CD4-positive, alpha-beta memory T cell (primary cell): ENCODE measurements around the gene SARS1. TPM values are rescaled to one million over a fixed set of nuclear protein-coding genes. Genes with fewer than 3 reads are reported as not detected.
A peak's percentile ranks its signal among the peaks of the same experiment; 100 is the strongest.

Experiments
- CTCF ChIA-PET: fragments of 350-600 bp; sonication (Branson Sonifier 250); formaldehyde crosslinking; loops from one replicate; lab custom pipeline; 2021; ENCODE audit warnings: inconsistent platforms; ENCODE audit not compliant: partially characterized antibody; lab: Charles Lee
- POLR2A ChIA-PET: fragments of 350-600 bp; sonication (Branson Sonifier 250); formaldehyde crosslinking; loops from one replicate; lab custom pipeline; 2021; ENCODE audit not compliant: partially characterized antibody; lab: Charles Lee
- DNase-seq, 5 donors: peaks; one replicate each; pipeline versions ENCODE4 v3.0.0 to v3.0.0-alpha.2; 2020 to 2022; ENCODE audit warnings: mixed read lengths in 1 of 5
- H3K27ac ChIP-seq: one replicate; pipeline ENCODE4 v1.7.0; 2013; ENCODE audit warnings: low read depth, low read length
- H3K27me3 ChIP-seq: 2 replicates; pipeline ENCODE4 v1.7.0; 2013; ENCODE audit warnings: mild to moderate bottlenecking, low read length, moderate library complexity; ENCODE audit not compliant: insufficient read depth
- H3K36me3 ChIP-seq: 2 replicates; pipeline ENCODE4 v1.7.0; 2013; ENCODE audit warnings: mild to moderate bottlenecking, low read length, moderate library complexity; ENCODE audit not compliant: insufficient read depth
- H3K4me1 ChIP-seq: 2 replicates; pipeline ENCODE4 v1.7.0; 2013; ENCODE audit warnings: mild to moderate bottlenecking, low read length, moderate library complexity; ENCODE audit not compliant: insufficient read depth
- H3K4me3 ChIP-seq, 2 donors: one replicate each; pipeline ENCODE4 v1.7.0; 2013; ENCODE audit warnings: low read length in 2 of 2, mild to moderate bottlenecking in 1 of 2
- H3K9me3 ChIP-seq, 2 donors: one replicate each; pipeline ENCODE4 v1.7.0; 2013; ENCODE audit warnings: low read length in 2 of 2, control low read depth in 1 of 2; ENCODE audit not compliant: control insufficient read depth in 1 of 2
- H3K27ac Mint-ChIP-seq, 7 donors: one replicate each; pipeline ENCODE4 v1.8.0; 2020 to 2021; ENCODE audit warnings: mixed read lengths in 7 of 7, mild to moderate bottlenecking in 6 of 7, inconsistent platforms in 3 of 7, moderate library complexity in 3 of 7
- H3K27me3 Mint-ChIP-seq, 2 donors: one replicate each; pipeline ENCODE4 v1.8.0; 2020 to 2021; ENCODE audit warnings: mixed read lengths in 2 of 2
- H3K36me3 Mint-ChIP-seq, 2 donors: one replicate each; pipeline ENCODE4 v1.8.0; 2020 to 2021; ENCODE audit warnings: mixed read lengths in 2 of 2, inconsistent platforms in 1 of 2, mild to moderate bottlenecking in 1 of 2
- H3K4me1 Mint-ChIP-seq, 4 donors: one replicate each; pipeline ENCODE4 v1.8.0; 2020 to 2021; ENCODE audit warnings: mixed read lengths in 4 of 4, mild to moderate bottlenecking in 1 of 4
- H3K4me3 Mint-ChIP-seq, 8 donors: one replicate each; pipeline ENCODE4 v1.8.0; 2020 to 2021; ENCODE audit warnings: mixed read lengths in 8 of 8, mild to moderate bottlenecking in 7 of 8, moderate library complexity in 6 of 8, inconsistent platforms in 3 of 8
- H3K9me3 Mint-ChIP-seq, 8 donors: one replicate each; pipeline ENCODE4 v1.8.0; 2020 to 2021; ENCODE audit warnings: mixed read lengths in 8 of 8, mild to moderate bottlenecking in 5 of 8, inconsistent platforms in 3 of 8, moderate library complexity in 1 of 8
- intact Hi-C: fragments of 100-400 bp; cut with micrococcal nuclease; formaldehyde crosslinking; loops from one replicate; pipeline ENCODE4 v1.15.1; 2023
- polyA plus RNA-seq, 2 donors: library from polyadenylated mRNA; unstranded; fragments of 300-500 nt; fragmentation: Illumina TruSeq; gene quantifications; one replicate each; pipeline ENCODE4 v1.2.3, GENCODE V29; 2021
- total RNA-seq, 2 experiments: library from RNA; stranded (reverse); gene quantifications; one replicate each; pipeline ENCODE4 v1.2.3, GENCODE V29; 2021

SARS1 gene
- total and polyA plus RNA-seq, 4 experiments from 2014 or later = 153 to 199 (median 184) TPM

DNA sequence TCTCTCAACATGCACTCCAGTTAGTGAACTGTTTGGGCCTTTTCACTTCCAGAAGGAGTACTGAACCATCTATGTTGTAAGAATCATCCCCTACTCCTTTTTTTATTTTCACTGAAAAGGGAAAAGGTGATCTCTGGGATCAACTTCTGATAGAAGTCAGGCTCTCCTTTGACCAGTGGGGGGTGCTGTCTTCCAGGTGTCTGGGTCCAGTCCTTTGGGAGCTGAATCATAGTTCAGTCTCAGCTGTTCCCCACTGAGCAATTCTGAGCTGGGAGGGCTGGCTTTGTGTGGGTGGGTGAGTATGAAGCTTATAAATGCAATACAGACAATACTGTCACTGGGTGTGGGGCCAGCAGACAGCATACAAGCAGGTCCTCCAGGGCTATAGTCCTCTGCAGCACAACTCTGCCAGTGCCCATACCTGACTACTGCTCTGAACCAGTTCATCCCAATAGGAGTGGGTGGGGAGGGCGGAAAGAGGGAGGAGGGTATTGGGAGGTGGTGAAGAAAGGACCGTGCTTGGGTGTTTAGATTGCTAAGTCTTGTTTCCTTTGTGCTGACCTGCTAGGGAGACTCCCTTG lies 12.5 kb upstream of the SARS1 start:
- Mint-ChIP-seq H3K9me3 (peaks cover 0 to 2% (median 0%) of the 10 kb centered on the region in 8 donors), H3K4me1 (peaks cover 5 to 13% (median 10%) of the 10 kb centered on the region in 4 donors), H3K4me3 (no peak overlapping the region), H3K36me3 (peaks cover 11 to 18% of the 10 kb centered on the region in 2 donors), H3K27ac (no peak overlapping the region), H3K27me3 (no peaks in the 10 kb centered on the region)
- ChIA-PET CTCF (interaction anchor here (0.7 to 1.4 kb wide), 6 partner anchors 11 to 332 kb away, joined by 3 to 4 read pairs (median 4); partner anchors contain the start of gene SARS1), POLR2A (interaction anchor here (1.8 kb wide), 1 partner anchor 12 kb away, joined by 8 read pairs; the partner anchor contains the start of gene SARS1)
- Histone ChIP-seq H3K27ac (no peak overlapping the region), H3K36me3 (no peaks in the 10 kb centered on the region), H3K4me3 (no peak overlapping the region), H3K4me1 (peaks cover 8% of the 10 kb centered on the region), H3K27me3 (no peaks in the 10 kb centered on the region), H3K9me3 (no peaks in the 10 kb centered on the region)
- DNase-seq = peak in 2 of 5 donors; percentile 10 to 20
- intact Hi-C loops = loop anchor here (1.0 kb wide), 1 partner anchor 198 kb away; no protein-coding TSS in a partner anchor

DNA sequence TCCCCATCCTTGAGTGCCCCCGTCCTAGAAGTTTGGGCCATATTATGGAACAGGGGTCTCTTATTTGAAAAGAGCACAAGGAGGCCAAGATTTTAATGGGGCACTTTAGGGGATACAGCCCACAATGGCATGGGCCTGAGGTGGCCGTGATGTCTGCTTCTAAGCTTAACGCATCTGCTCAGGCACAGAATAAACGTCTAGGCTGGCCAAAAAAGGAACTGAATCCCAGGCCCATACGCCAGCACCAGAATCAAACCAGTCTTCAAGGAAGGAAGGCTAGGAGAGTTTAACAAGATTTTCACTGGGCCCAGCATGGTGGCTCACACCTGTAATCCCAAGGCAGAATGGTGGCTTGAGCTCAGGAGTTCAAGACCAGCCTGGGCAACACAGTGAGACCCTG lies 9.2 kb upstream of the SARS1 start:
- no peak overlapping the region for H3K27ac Mint-ChIP-seq
- POLR2A ChIA-PET = interaction anchor here (2.5 kb wide), 1 partner anchor 10 kb away, joined by 9 read pairs; the partner anchor contains the start of gene SARS1

DNA sequence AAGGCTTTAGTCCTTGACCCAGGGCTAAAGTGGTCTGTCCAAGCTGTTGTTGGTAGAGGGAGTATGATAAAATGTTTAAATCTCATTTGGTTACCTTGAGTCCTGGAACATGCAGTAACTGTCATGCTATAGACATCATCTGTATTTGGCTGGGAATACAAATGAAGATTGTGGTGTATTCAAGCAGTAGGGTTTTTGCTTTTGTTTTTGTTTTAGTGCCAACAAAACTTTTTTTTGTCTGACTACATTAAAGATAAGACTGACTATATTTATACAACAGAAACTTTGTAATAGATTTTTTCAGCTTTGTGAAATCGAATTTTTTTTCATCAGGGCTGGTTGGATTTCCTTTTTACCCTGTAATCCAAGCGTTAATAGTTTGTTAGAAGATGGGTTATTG lies 7.4 kb upstream of the SARS1 start:
- Mint-ChIP-seq H3K27me3 (no peaks in the 10 kb centered on the region), H3K4me3 (no peak overlapping the region), H3K27ac (no peak overlapping the region), H3K36me3 (peaks cover 2 to 6% of the 10 kb centered on the region in 2 donors), H3K4me1 (no peaks in the 10 kb centered on the region), H3K9me3 (no peaks in the 10 kb centered on the region)
- no peak overlapping the region for H3K27ac ChIP-seq
- no peaks in the 10 kb centered on the region for H3K36me3 ChIP-seq
- no peaks in the 10 kb centered on the region for H3K27me3 ChIP-seq
- CTCF ChIA-PET = interaction anchor here (1.0 to 1.9 kb wide), 5 partner anchors 13 to 824 kb away, joined by 3 to 5 read pairs (median 3); partner anchors contain the start of gene CYB561D1
- POLR2A ChIA-PET = interaction anchor here (0.5 to 2.5 kb wide), 3 partner anchors 8 to 35 kb away, joined by 3 to 9 read pairs (median 3); partner anchors contain the start of gene SARS1
- DNase-seq = no peak
- no peaks in the 10 kb centered on the region for H3K9me3 ChIP-seq
- intact Hi-C loops = no loop called here
- H3K4me3 ChIP-seq = no peak overlapping the region
- H3K4me1 ChIP-seq = no peaks in the 10 kb centered on the region

More for the DNA sequence above, 9.2 kb upstream of the SARS1 start:
- H3K4me3 ChIP-seq = no peak overlapping the region
- peaks cover 5 to 9% of the 10 kb centered on the region in 2 donors for H3K36me3 Mint-ChIP-seq
- DNase-seq = no peak
- H3K4me1 ChIP-seq = peaks cover 3% of the 10 kb centered on the region
- H3K36me3 ChIP-seq = no peaks in the 10 kb centered on the region
- no peaks in the 10 kb centered on the region for H3K27me3 Mint-ChIP-seq
- intact Hi-C loops = no loop called here
- H3K9me3 Mint-ChIP-seq = peaks cover 0 to 2% (median 0%) of the 10 kb centered on the region in 8 donors
- H3K9me3 ChIP-seq = no peaks in the 10 kb centered on the region
- H3K27ac ChIP-seq = no peak overlapping the region
- no peak overlapping the region for H3K4me3 Mint-ChIP-seq
- H3K4me1 Mint-ChIP-seq = peaks cover 0 to 6% (median 4%) of the 10 kb centered on the region in 4 donors
- H3K27me3 ChIP-seq = no peaks in the 10 kb centered on the region
- CTCF ChIA-PET = no interaction called here

DNA sequence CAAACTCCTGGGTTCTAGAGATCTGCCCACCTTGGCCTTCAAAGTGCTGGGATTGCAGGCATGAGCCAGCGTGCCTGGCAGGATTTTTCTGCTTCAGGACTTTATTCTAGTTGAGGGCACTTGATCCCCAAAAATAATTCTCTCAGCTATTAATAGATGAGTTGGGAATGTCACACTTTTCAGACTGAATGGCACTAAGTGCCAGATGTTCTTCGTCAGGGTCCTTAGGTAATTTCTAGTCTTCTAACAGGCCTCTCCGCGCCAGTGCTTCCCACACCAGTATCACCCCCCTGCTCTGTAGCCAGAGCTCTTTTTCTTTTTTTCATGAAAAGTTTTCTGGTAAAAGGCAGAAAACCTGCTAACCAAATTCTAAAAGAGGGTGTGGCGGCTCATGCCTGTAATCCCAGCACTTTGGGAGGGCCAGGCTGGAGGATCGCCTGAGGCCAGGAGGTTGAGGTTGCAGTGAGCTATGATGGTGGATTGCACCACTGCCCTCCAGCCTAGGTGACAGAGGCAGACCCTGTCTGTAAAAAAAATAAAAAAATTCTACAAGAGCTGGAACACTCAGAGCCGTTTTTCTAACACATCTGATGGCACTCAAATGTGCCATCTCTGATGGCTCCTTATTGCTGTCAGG lies 6.1 kb upstream of the SARS1 start:
- no peak overlapping the region for H3K27ac Mint-ChIP-seq
- Histone ChIP-seq H3K9me3 (no peaks in the 10 kb centered on the region), H3K27me3 (no peaks in the 10 kb centered on the region), H3K36me3 (no peaks in the 10 kb centered on the region), H3K27ac (no peak overlapping the region), H3K4me1 (no peaks in the 10 kb centered on the region), H3K4me3 (no peak overlapping the region)
- no peaks in the 10 kb centered on the region for H3K4me1 Mint-ChIP-seq
- no peaks in the 10 kb centered on the region for H3K9me3 Mint-ChIP-seq
- H3K36me3 Mint-ChIP-seq = peaks cover 2 to 6% of the 10 kb centered on the region in 2 donors
- ChIA-PET POLR2A (interaction anchor here (0.5 kb wide), 1 partner anchor 1672 kb away, joined by 3 read pairs; no protein-coding TSS in a partner anchor), CTCF (interaction anchor here (1.0 to 1.6 kb wide), 4 partner anchors 31 to 822 kb away, joined by 3 read pairs; partner anchors contain the start of gene CYB561D1)
- no peak overlapping the region for H3K4me3 Mint-ChIP-seq
- DNase-seq = no peak
- intact Hi-C loops = no loop called here
- no peaks in the 10 kb centered on the region for H3K27me3 Mint-ChIP-seq

DNA sequence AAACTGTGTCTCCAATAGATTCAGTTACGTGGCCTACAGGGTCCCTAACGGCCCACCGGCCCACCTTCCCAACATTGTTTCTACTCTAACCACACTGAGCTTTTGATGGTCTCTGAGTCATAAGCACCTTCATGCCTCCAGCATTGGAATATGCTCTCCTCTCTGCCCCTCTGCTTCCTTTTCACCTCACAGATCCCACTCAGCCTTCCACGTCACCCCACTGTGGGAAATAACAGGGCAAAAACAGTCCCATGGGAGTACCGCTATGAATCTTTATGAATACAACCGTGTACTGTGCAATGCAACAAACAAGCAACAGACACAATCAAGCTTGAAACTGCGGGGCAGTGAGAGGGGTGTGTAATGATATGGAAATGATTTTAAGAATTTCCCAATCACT lies 5.3 kb upstream of the SARS1 start:
- intact Hi-C loops = no loop called here
- Mint-ChIP-seq H3K4me1 (peaks cover 0 to 3% (median 1%) of the 10 kb centered on the region in 4 donors), H3K27ac (no peak overlapping the region), H3K9me3 (no peaks in the 10 kb centered on the region), H3K4me3 (no peak overlapping the region), H3K27me3 (no peaks in the 10 kb centered on the region), H3K36me3 (peaks cover 0 to 2% of the 10 kb centered on the region in 2 donors)
- peaks cover 3% of the 10 kb centered on the region for H3K4me1 ChIP-seq
- no peak for DNase-seq
- no peaks in the 10 kb centered on the region for H3K36me3 ChIP-seq
- CTCF ChIA-PET = no interaction called here
- no peak overlapping the region for H3K27ac ChIP-seq
- H3K27me3 ChIP-seq = no peaks in the 10 kb centered on the region
- H3K9me3 ChIP-seq = no peaks in the 10 kb centered on the region
- H3K4me3 ChIP-seq = no peak overlapping the region
- POLR2A ChIA-PET = interaction anchor here (0.5 kb wide), 1 partner anchor 1671 kb away, joined by 3 read pairs; no protein-coding TSS in a partner anchor

DNA sequence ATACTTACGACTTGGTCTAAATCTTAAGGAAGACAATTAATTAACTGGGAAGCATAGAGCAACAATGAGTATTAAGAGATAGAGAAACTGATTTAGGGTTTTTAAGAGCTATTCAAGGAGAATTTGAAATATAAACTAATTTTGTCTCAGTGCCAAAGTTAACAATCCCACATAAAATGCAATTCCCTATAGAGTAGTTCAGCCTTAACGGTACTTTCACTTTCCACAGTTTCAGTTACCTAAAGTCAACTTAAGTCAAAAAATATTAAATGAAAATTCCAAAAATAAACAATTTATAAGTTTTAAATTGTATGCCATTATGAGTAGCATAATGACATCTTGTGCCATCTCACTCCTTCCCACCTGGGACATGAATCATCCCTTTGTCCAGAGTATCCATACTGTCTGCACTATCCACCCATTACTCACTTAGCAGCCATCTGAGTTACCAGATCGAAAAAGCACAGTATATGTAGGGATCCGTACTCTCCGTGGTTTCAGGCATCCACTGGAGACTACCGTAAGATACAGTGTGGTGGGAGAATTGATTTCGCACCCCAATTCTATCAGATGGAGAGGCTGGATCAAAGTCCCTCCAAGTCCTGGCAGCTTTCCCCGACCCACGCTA lies 4.8 kb upstream of the SARS1 start:
- Mint-ChIP-seq H3K4me3 (no peak overlapping the region), H3K4me1 (peaks cover 0 to 5% (median 3%) of the 10 kb centered on the region in 4 donors), H3K36me3 (peaks cover 0 to 5% of the 10 kb centered on the region in 2 donors), H3K27ac (no peak overlapping the region), H3K9me3 (no peaks in the 10 kb centered on the region), H3K27me3 (no peaks in the 10 kb centered on the region)
- H3K4me3 ChIP-seq = no peak overlapping the region
- DNase-seq = no peak
- ChIA-PET POLR2A (no interaction called here), CTCF (no interaction called here)
- no peaks in the 10 kb centered on the region for H3K9me3 ChIP-seq
- peaks cover 5% of the 10 kb centered on the region for H3K4me1 ChIP-seq
- no peak overlapping the region for H3K27ac ChIP-seq
- intact Hi-C loops = no loop called here
- H3K27me3 ChIP-seq = no peaks in the 10 kb centered on the region
- no peaks in the 10 kb centered on the region for H3K36me3 ChIP-seq

DNA sequence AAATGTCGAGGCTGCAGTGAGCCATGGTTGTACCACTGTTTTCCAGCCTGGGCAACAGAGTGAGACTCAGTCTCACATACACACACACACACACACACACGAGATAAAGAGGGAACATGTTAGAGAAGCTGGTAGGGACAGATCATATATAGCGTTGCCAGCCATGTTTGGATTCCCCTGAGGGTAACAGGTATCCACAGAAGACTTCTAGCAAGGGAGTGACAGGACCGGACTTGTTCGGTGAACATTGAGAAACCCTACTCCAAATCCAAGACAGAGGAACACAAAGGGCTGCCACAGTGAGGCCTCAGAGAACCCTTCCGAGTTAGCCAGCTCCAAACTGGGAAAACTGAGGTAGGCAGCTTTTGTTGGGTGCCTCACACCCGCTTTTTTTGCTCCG lies 3.7 kb upstream of the SARS1 start:
- Histone ChIP-seq H3K4me1 (peaks cover 9% of the 10 kb centered on the region), H3K9me3 (no peaks in the 10 kb centered on the region), H3K4me3 (no peak overlapping the region), H3K36me3 (no peaks in the 10 kb centered on the region), H3K27ac (no peak overlapping the region), H3K27me3 (no peaks in the 10 kb centered on the region)
- CTCF ChIA-PET = no interaction called here
- H3K27ac Mint-ChIP-seq = no peak overlapping the region
- intact Hi-C loops = loop anchor here (5.0 kb wide), 2 partner anchors 248 to 272 kb away; partner anchors contain the start of genes ATXN7L2 and CLCC1
- H3K4me3 Mint-ChIP-seq = no peak overlapping the region
- H3K4me1 Mint-ChIP-seq = peaks cover 4 to 15% (median 12%) of the 10 kb centered on the region in 4 donors
- peaks cover 0 to 12% of the 10 kb centered on the region in 2 donors for H3K36me3 Mint-ChIP-seq
- no peaks in the 10 kb centered on the region for H3K27me3 Mint-ChIP-seq
- H3K9me3 Mint-ChIP-seq = peaks cover 0 to 2% (median 0%) of the 10 kb centered on the region in 8 donors
- POLR2A ChIA-PET = no interaction called here
- DNase-seq = no peak
